Neuronal stem cell (in vitro differentiated cells): ENCODE results near the gene PRELID3B.
A peak's percentile ranks its signal among the peaks of the same experiment; 100 is the strongest.

Source experiments
- DNase-seq: peaks from one replicate; pipeline ENCODE4 v3.0.0-alpha.2; 2013; ENCODE audit warnings: low spot score
- H2AFZ ChIP-seq: one replicate; pipeline ENCODE4 v1.6.1; 2013; ENCODE audit warnings: mild to moderate bottlenecking, low read length, inconsistent platforms
- H2AK5ac ChIP-seq: 2 replicates; pipeline ENCODE4 v1.6.1; 2013; ENCODE audit warnings: low read depth, mild to moderate bottlenecking, inconsistent platforms, low read length, moderate library complexity, mixed read lengths
- H2BK120ac ChIP-seq: 2 replicates; pipeline ENCODE4 v1.6.1; 2013; ENCODE audit warnings: low read depth, mild to moderate bottlenecking, inconsistent platforms, low read length, moderate library complexity, mixed read lengths
- H2BK12ac ChIP-seq: one replicate; pipeline ENCODE4 v1.6.1; 2013; ENCODE audit warnings: low read length, inconsistent platforms
- H2BK15ac ChIP-seq: 2 replicates; pipeline ENCODE4 v1.6.1; 2013; ENCODE audit warnings: mild to moderate bottlenecking, low read length, inconsistent platforms, mixed read lengths
- H2BK5ac ChIP-seq: one replicate; pipeline ENCODE4 v1.6.1; 2013; ENCODE audit warnings: inconsistent platforms, mild to moderate bottlenecking, low read length, moderate library complexity
- H3K14ac ChIP-seq: one replicate; pipeline ENCODE4 v1.6.1; 2013; ENCODE audit warnings: low read length, inconsistent platforms
- H3K18ac ChIP-seq: 2 replicates; pipeline ENCODE4 v1.6.1; 2013; ENCODE audit warnings: low read length, inconsistent platforms
- H3K23ac ChIP-seq: 2 replicates; pipeline ENCODE4 v1.6.1; 2013; ENCODE audit warnings: low read depth, mild to moderate bottlenecking, mixed read lengths, low read length, inconsistent platforms; ENCODE audit not compliant: poor library complexity
- H3K27ac ChIP-seq: replicated peaks from 3 replicates; pipeline ENCODE4 v1.5.1; 2013; ENCODE audit warnings: low read length, inconsistent platforms
- H3K27me3 ChIP-seq, 3 experiments: 2 replicates each; pipeline ENCODE4 v1.6.1; 2013; ENCODE audit warnings: low read length in 3 of 3, mild to moderate bottlenecking in 2 of 3, inconsistent platforms in 1 of 3, low read depth in 1 of 3, mixed read lengths in 1 of 3, moderate library complexity in 1 of 3; ENCODE audit not compliant: control insufficient read depth in 3 of 3, insufficient read depth in 3 of 3
- H3K36me3 ChIP-seq, 2 donors: replicated peaks in 1 of 2; 2 replicates each; pipeline ENCODE4 v1.6.1; 2013; ENCODE audit warnings: low read length in 2 of 2; ENCODE audit not compliant: control insufficient read depth in 2 of 2, insufficient read depth in 2 of 2
- H3K4ac ChIP-seq: 2 replicates; pipeline ENCODE4 v1.6.1; 2013; ENCODE audit warnings: inconsistent platforms, mild to moderate bottlenecking, low read length, moderate library complexity
- H3K4me1 ChIP-seq, 2 donors: 1 replicate in 1 of 2; 2 replicates in 1 of 2; pipeline ENCODE4 v1.6.1; 2013; ENCODE audit warnings: low read length in 2 of 2, low read depth in 1 of 2; ENCODE audit not compliant: control insufficient read depth in 2 of 2, insufficient read depth in 1 of 2
- H3K4me2 ChIP-seq: one replicate; pipeline ENCODE4 v1.6.1; 2013; ENCODE audit warnings: mild to moderate bottlenecking, low read length, inconsistent platforms; ENCODE audit not compliant: insufficient read depth, poor library complexity, severe bottlenecking
- H3K4me3 ChIP-seq, 2 donors: 2 replicates each; pipeline ENCODE4 v1.5.1; 2013; ENCODE audit warnings: low read length in 2 of 2, mild to moderate bottlenecking in 2 of 2, inconsistent platforms in 1 of 2, moderate library complexity in 1 of 2
- H3K79me1 ChIP-seq: one replicate; pipeline ENCODE4 v1.6.1; 2013; ENCODE audit warnings: low read depth, mild to moderate bottlenecking, inconsistent platforms, low read length, moderate library complexity
- H3K9ac ChIP-seq: one replicate; pipeline ENCODE4 v1.6.1; 2013; ENCODE audit warnings: mild to moderate bottlenecking, low read depth, low read length, inconsistent platforms; ENCODE audit not compliant: poor library complexity
- H3K9me3 ChIP-seq, 2 donors: replicated peaks in 1 of 2; 2 replicates each; pipeline versions ENCODE3 to v1.6.1; 2013; ENCODE audit warnings: low read length in 2 of 2, mild to moderate bottlenecking in 2 of 2, inconsistent platforms in 1 of 2, low read depth in 1 of 2, mixed read lengths in 1 of 2, moderate library complexity in 1 of 2; ENCODE audit not compliant: control insufficient read depth in 2 of 2, insufficient read depth in 1 of 2
- H4K8ac ChIP-seq: one replicate; pipeline ENCODE4 v1.6.1; 2013; ENCODE audit warnings: low read depth, mild to moderate bottlenecking, inconsistent platforms, low read length, moderate library complexity
- H4K91ac ChIP-seq: one replicate; pipeline ENCODE4 v1.6.1; 2013; ENCODE audit warnings: low read length, low read depth, mild to moderate bottlenecking, inconsistent platforms; ENCODE audit not compliant: poor library complexity
- WGBS, 2 donors: extraction: QIAGEN DNeasy Blood & Tissue Kit; methylation state at CpG; one replicate each; pipeline ENCODE4 v1.1.7; 2013; ENCODE audit warnings: missing lambda C conversion rate in 2 of 2, mixed read lengths in 1 of 2; ENCODE audit not compliant: insufficient read length in 2 of 2, insufficient replicate concordance in 1 of 2; ENCODE audit errors: extremely low coverage in 2 of 2; 5-methylcytosine and 5-hydroxymethylcytosine counted together

Gene PRELID3B

GRCh38 chr20:59035381-59035780 lies 7.2 kb downstream of the PRELID3B start:
- Histone ChIP-seq H3K4me1 (peaks cover 4 to 24% of the 10 kb centered on the region in 2 donors), H3K4me2 (no peak overlapping the region), H3K23ac (no peak overlapping the region), H3K4ac (no peak overlapping the region), H3K9me3 (peaks cover 0 to 4% of the 10 kb centered on the region in 2 donors), H2AK5ac (no peak overlapping the region), H3K79me1 (peaks cover 4% of the 10 kb centered on the region), H4K91ac (no peak overlapping the region), H2AFZ (no peak overlapping the region), H3K27ac (no peak overlapping the region), H3K27me3 (no peaks in the 10 kb centered on the region), H3K14ac (no peak overlapping the region), H2BK12ac (no peak overlapping the region), H4K8ac (no peak overlapping the region), H2BK15ac (no peak overlapping the region), H3K36me3 (peaks cover 11 to 57% of the 10 kb centered on the region in 2 donors), H3K4me3 (no peak overlapping the region), H2BK5ac (no peak overlapping the region), H3K18ac (no peak overlapping the region), H3K9ac (no peak overlapping the region), H2BK120ac (no peak overlapping the region)
- DNase-seq: no peak
- no CpG with 5 or more reads among the region's 3 CpGs for WGBS, 2 donors

- no peak overlapping the region for H3K18ac ChIP-seq
- no peaks in the 10 kb centered on the region for H3K9me3 ChIP-seq
- no peak overlapping the region for H3K27ac ChIP-seq
- no peak overlapping the region for H3K23ac ChIP-seq
- H2AFZ ChIP-seq: no peak overlapping the region
- no peak overlapping the region for H3K14ac ChIP-seq
- no peak overlapping the region for H2BK12ac ChIP-seq
- no peak overlapping the region for H2BK5ac ChIP-seq
- no peak overlapping the region for H2AK5ac ChIP-seq
- no peak overlapping the region for H2BK15ac ChIP-seq
- no peak overlapping the region for H4K8ac ChIP-seq
- no peak overlapping the region for H2BK120ac ChIP-seq
- DNase-seq: no peak
- no CpG with 5 or more reads among the region's 2 CpGs for WGBS, 2 donors
- no peaks in the 10 kb centered on the region for H3K27me3 ChIP-seq
- peaks cover 17 to 69% of the 10 kb centered on the region in 2 donors for H3K36me3 ChIP-seq
- H3K4me3 ChIP-seq: no peak overlapping the region
- no peak overlapping the region for H4K91ac ChIP-seq
- H3K4me1 ChIP-seq: peaks cover 4 to 41% of the 10 kb centered on the region in 2 donors
- no peak overlapping the region for H3K4ac ChIP-seq
- peaks cover 4% of the 10 kb centered on the region for H3K79me1 ChIP-seq
- no peak overlapping the region for H3K4me2 ChIP-seq
- no peak overlapping the region for H3K9ac ChIP-seq
These were observed 8.9 kb downstream of the PRELID3B start for GRCh38 chr20:59033616-59034165.

- Histone ChIP-seq H3K27ac (no peak overlapping the region), H2BK5ac (no peak overlapping the region), H2BK15ac (no peak overlapping the region), H2BK12ac (no peak overlapping the region), H4K91ac (no peak overlapping the region), H3K27me3 (no peaks in the 10 kb centered on the region), H3K4ac (no peak overlapping the region), H3K4me2 (no peak overlapping the region), H3K23ac (no peak overlapping the region), H3K9ac (no peak overlapping the region), H3K4me3 (peak overlapping the region in 1 of 2 donors; percentile 81), H3K4me1 (peaks cover 4 to 43% of the 10 kb centered on the region in 2 donors), H4K8ac (no peak overlapping the region), H3K14ac (no peak overlapping the region), H3K36me3 (peaks cover 17 to 73% of the 10 kb centered on the region in 2 donors), H3K9me3 (no peaks in the 10 kb centered on the region), H3K18ac (no peak overlapping the region), H2BK120ac (no peak overlapping the region), H2AFZ (peak overlapping the region; percentile 92), H3K79me1 (peaks cover 4% of the 10 kb centered on the region), H2AK5ac (no peak overlapping the region)
- no peak for DNase-seq
- WGBS, 2 donors: no CpG with 5 or more reads among the region's 1 CpG
These were observed 9.5 kb downstream of the PRELID3B start for GRCh38 chr20:59033093-59033492.

DNA sequence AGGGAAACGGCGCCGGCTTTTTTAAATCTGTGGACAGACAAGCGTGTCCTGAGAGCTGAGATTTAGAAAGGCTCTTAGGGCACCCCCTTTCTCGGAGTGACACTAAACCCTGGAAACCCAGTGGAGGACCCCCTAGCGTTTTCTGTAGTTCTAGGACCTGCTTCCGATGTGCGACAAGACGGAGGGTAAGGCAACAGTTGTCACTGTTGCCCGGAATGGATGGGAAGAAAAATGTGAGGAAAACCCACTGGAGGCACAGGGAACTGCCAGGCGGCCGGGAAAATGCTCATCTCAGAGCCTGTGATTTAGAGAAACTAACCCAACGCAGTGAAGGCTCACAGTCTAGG lies 9.9 kb downstream of the PRELID3B start:
- peak overlapping the region; percentile 47 for H3K9ac ChIP-seq
- peak overlapping the region; percentile 59 for H3K27ac ChIP-seq
- no peak overlapping the region for H2AK5ac ChIP-seq
- H2AFZ ChIP-seq: peak overlapping the region; percentile 92
- H2BK12ac ChIP-seq: no peak overlapping the region
- no peaks in the 10 kb centered on the region for H3K27me3 ChIP-seq
- peak overlapping the region; percentile 90 for H3K4me2 ChIP-seq
- no peak overlapping the region for H3K14ac ChIP-seq
- H3K9me3 ChIP-seq: no peaks in the 10 kb centered on the region
- no peak overlapping the region for H2BK120ac ChIP-seq
- peaks cover 4% of the 10 kb centered on the region for H3K79me1 ChIP-seq
- H4K91ac ChIP-seq: no peak overlapping the region
- H2BK15ac ChIP-seq: no peak overlapping the region
- peaks cover 4 to 45% of the 10 kb centered on the region in 2 donors for H3K4me1 ChIP-seq
- H3K36me3 ChIP-seq: peaks cover 17 to 73% of the 10 kb centered on the region in 2 donors
- no peak for DNase-seq
- no peak overlapping the region for H3K4ac ChIP-seq
- H3K23ac ChIP-seq: no peak overlapping the region
- no peak overlapping the region for H4K8ac ChIP-seq
- H3K18ac ChIP-seq: no peak overlapping the region
- no CpG with 5 or more reads among the region's 13 CpGs for WGBS, 2 donors
- H2BK5ac ChIP-seq: no peak overlapping the region
- H3K4me3 ChIP-seq: peak overlapping the region; percentile 72 to 81
